Measurements from ENCODE around the gene FMNL2. TPM values are rescaled to one million over a fixed set of nuclear protein-coding genes. Genes with fewer than 3 reads are reported as not detected.

FMNL2 gene
- total RNA-seq, 4 donors from 2014 or later = 23.5 to 28.0 (median 23.8) TPM

DNA sequence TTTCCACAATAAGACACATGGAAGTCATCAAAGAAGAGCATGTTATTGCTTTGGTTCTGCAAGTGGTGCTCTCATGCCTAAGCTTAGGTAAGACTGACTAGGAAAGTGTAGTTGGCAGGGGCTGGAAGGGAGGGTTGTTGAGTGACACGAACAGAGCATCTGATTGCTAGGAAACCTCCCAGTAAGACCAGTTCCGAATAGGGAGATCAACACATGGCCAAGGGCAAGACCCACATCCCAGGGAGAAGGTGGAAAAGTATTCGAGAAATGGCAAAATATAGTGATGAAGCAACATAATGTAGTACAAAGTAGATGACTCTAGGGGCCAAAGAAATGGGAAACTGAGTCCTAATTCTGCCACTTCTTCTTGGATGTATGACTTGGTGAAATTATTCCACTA is 33.8 kb upstream of the FMNL2 start:
- H3K4me1 ChIP-seq = no peaks in the 10 kb centered on the region
- no peaks in the 10 kb centered on the region for H3K9me3 ChIP-seq
- H3K27ac ChIP-seq (replicated peaks in 1 of 4) = no peak overlapping the region
- H3K36me3 ChIP-seq = no peaks in the 10 kb centered on the region
- no peak overlapping the region for H3K4me3 ChIP-seq
- no peak for DNase-seq (ENCODE audit: extremely low spot score)
- intact Hi-C loops (cut with DNase I) = no loop called here
- H3K27me3 ChIP-seq = no peaks in the 10 kb centered on the region
- 95% methylated on average over 3 of the region's 3 CpGs for WGBS
- TF ChIP-seq POLR2A (IDR thresholded peaks at IDR 0.05; ENCODE audit: low read depth) (no peak), POLR2AphosphoS5 (IDR thresholded peaks at IDR 0.05) (no peak), EP300 (IDR thresholded peaks at IDR 0.05) (no peak)
- TF ChIP-seq, protein P1, sequence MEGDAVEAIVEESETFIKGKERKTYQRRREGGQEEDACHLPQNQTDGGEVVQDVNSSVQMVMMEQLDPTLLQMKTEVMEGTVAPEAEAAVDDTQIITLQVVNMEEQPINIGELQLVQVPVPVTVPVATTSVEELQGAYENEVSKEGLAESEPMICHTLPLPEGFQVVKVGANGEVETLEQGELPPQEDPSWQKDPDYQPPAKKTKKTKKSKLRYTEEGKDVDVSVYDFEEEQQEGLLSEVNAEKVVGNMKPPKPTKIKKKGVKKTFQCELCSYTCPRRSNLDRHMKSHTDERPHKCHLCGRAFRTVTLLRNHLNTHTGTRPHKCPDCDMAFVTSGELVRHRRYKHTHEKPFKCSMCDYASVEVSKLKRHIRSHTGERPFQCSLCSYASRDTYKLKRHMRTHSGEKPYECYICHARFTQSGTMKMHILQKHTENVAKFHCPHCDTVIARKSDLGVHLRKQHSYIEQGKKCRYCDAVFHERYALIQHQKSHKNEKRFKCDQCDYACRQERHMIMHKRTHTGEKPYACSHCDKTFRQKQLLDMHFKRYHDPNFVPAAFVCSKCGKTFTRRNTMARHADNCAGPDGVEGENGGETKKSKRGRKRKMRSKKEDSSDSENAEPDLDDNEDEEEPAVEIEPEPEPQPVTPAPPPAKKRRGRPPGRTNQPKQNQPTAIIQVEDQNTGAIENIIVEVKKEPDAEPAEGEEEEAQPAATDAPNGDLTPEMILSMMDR (IDR thresholded peaks at IDR 0.05) = no peak

DNA sequence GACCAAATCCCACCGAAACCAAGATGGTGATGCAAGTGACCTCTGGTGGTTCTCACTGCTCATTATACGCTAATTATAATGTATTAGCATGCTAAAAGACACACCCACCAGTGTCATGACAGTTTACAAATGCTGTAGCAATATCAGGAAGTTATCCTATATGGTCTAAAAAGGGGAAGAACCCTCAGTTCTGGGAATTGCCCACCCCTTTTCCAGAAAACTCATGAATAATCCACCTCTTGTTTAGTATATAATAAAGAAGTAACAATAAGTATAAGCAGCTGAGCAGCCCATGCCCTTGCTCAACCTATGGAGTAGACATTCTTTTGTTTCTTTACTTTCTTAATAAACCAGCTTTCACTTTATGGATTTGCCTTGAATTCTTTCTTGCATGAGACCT is 31.0 kb upstream of the FMNL2 start:
- DNase-seq (ENCODE audit: extremely low spot score) = no peak
- 100% methylated on average over 2 of the region's 2 CpGs for WGBS
- H3K9me3 ChIP-seq = no peaks in the 10 kb centered on the region
- intact Hi-C loops (cut with DNase I) = no loop called here
- TF ChIP-seq POLR2A (IDR thresholded peaks at IDR 0.05; ENCODE audit: low read depth) = no peak
- TF ChIP-seq, protein P1 (IDR thresholded peaks at IDR 0.05) = no peak
- no peak for TF ChIP-seq EP300 (IDR thresholded peaks at IDR 0.05)
- H3K4me1 ChIP-seq = no peaks in the 10 kb centered on the region
- H3K27ac ChIP-seq (replicated peaks in 1 of 4) = no peak overlapping the region
- H3K4me3 ChIP-seq = no peak overlapping the region
- H3K27me3 ChIP-seq = no peaks in the 10 kb centered on the region
- H3K36me3 ChIP-seq = no peaks in the 10 kb centered on the region

DNA sequence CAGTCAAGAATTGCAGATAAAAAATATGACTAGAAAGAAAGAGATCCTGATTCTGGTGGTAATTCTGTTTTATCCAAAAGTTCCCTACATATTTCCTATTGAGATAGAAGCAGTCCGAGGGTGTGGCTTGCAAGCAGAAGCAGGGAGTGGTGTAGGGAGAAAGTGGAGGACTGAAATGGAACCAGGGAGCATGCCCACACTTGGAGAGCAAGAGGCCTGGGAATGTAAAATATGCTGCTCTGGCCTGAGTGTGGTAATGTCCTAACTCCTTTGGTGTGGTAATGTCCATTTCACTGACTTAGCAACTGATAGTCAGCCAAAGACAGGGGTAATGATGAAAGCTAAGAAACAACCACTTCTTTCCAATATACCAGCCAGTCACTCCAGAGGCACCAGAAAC is 30.1 kb upstream of the FMNL2 start:
- H3K4me3 ChIP-seq = no peak overlapping the region
- H3K36me3 ChIP-seq = no peaks in the 10 kb centered on the region
- 96% methylated on average over 1 of the region's 1 CpG for WGBS
- TF ChIP-seq EP300 (IDR thresholded peaks at IDR 0.05) (no peak), POLR2AphosphoS5 (IDR thresholded peaks at IDR 0.05) (no peak), POLR2A (IDR thresholded peaks at IDR 0.05; ENCODE audit: low read depth) (no peak)
- TF ChIP-seq, protein P1 (IDR thresholded peaks at IDR 0.05) = no peak
- DNase-seq (ENCODE audit: extremely low spot score) = no peak
- no peaks in the 10 kb centered on the region for H3K9me3 ChIP-seq
- H3K27ac ChIP-seq (replicated peaks in 1 of 4) = no peak overlapping the region
- intact Hi-C loops (cut with DNase I) = no loop called here
- H3K27me3 ChIP-seq = no peaks in the 10 kb centered on the region
- H3K4me1 ChIP-seq = no peaks in the 10 kb centered on the region

DNA sequence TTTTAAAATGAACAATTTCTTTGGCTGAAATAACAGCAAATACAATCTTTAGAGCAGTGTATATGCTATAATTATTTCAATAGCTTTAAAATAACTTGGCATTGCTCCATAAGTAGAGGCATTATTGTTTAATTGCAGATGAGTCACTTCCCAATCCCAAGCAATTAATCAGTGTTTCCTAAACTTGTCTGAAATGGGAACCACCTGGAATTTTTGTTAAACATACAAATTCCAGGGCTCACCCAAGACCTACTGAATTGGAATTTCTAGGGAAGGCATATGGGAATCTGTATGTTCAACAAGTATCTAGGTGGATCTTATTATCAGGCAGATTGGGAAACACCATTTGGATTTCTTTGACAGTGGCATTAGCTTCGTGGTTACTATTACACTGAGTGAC is 27.1 kb upstream of the FMNL2 start:
- Histone ChIP-seq H3K4me3 (no peak overlapping the region), H3K9me3 (no peaks in the 10 kb centered on the region), H3K36me3 (no peaks in the 10 kb centered on the region), H3K4me1 (no peaks in the 10 kb centered on the region), H3K27ac (replicated peaks in 1 of 4) (no peak overlapping the region), H3K27me3 (no peaks in the 10 kb centered on the region)
- DNase-seq (ENCODE audit: extremely low spot score) = no peak
- intact Hi-C loops (cut with DNase I) = no loop called here
- WGBS = 80% methylated on average over 1 of the region's 1 CpG
- TF ChIP-seq POLR2A (IDR thresholded peaks at IDR 0.05; ENCODE audit: low read depth) = no peak
- TF ChIP-seq EP300 (IDR thresholded peaks at IDR 0.05) = no peak

DNA sequence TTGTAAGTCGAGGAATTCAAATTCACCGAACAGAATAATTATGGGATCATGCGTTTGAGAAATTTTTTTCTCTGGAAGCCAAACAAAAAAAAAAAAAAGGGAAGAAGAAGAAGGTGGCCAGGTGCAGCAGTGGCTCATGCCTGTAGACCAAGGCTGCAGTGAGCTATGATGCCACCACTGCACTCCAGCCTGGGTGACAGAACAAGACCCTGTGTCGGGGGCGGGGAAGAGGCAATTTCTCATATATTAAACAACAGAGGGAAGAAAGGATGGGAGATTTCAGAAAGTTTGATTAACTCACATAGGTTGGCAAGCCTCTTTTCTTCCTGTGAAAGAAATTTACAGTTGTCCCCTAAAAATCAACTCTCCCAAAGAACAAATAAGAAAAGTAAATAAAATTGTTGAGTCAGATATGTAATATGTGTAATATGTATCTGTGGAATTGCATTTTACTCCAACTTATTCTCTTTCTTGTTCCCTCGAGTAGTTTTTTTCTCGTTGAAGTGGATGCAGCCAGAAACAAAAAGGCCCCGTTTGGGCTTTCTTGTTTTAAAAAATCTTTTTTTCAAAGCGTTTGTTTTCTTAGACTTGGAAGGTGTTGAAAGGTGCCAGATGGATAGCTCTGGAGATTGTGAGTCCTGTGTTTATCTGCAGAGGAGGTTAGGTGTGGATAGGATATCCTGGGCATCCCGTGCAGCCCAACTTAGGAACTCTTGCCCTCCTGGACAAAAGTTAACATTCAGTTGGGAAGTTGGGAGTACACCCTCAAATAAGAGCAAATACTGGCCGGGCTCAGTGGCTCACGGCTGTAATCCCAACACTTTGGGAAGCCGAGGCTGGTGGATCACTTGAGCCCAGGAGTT is 25.4 kb upstream of the FMNL2 start:
- TF ChIP-seq POLR2AphosphoS5 (IDR thresholded peaks at IDR 0.05) (no peak), EP300 (IDR thresholded peaks at IDR 0.05) (no peak), POLR2A (IDR thresholded peaks at IDR 0.05; ENCODE audit: low read depth) (no peak)
- TF ChIP-seq, protein P1 (IDR thresholded peaks at IDR 0.05) = no peak
- no peaks in the 10 kb centered on the region for H3K27me3 ChIP-seq
- peaks cover 0 to 7% (median 0%) of the 10 kb centered on the region in 4 donors for H3K9me3 ChIP-seq
- intact Hi-C loops (cut with DNase I) = no loop called here
- DNase-seq (ENCODE audit: extremely low spot score) = no peak
- no peak overlapping the region for H3K4me3 ChIP-seq
- no peak overlapping the region for H3K27ac ChIP-seq (replicated peaks in 1 of 4)
- H3K36me3 ChIP-seq = no peaks in the 10 kb centered on the region
- H3K4me1 ChIP-seq = no peaks in the 10 kb centered on the region
- WGBS = 69% methylated on average over 13 of the region's 13 CpGs

Data from esophagus muscularis mucosa (tissue), 4 donors.